Aorta (tissue), 5 donors: ENCODE results near the gene SYNE1. TPM values are rescaled to one million over a fixed set of nuclear protein-coding genes. Genes with fewer than 3 reads are reported as not detected.
"Not testable (repeated sequence)": the region's sequence is repeated elsewhere in the genome, so short reads cannot be mapped to it uniquely, and the experiment has no call there.

Source experiments
- ATAC-seq: fragments of 200-7000 bp; cut with Tn5 transposase; one replicate; pipeline ENCODE4 v1.9.1; 2022; ENCODE audit warnings: moderate library complexity; ENCODE audit not compliant: low FRiP score
- DNase-seq, 2 donors: peaks; one replicate each; pipeline ENCODE4 v3.0.0-alpha.2; 2020
- H3K27ac ChIP-seq, 2 donors: one replicate each; pipeline ENCODE4 v1.5.1; 2013; ENCODE audit warnings: low read length in 2 of 2, mild to moderate bottlenecking in 2 of 2, moderate library complexity in 2 of 2, control low read depth in 1 of 2, inconsistent platforms in 1 of 2, low read depth in 1 of 2
- H3K27me3 ChIP-seq, 2 donors: one replicate each; pipeline ENCODE4 v1.6.1; 2013; ENCODE audit warnings: control low read depth in 1 of 2, low read length in 1 of 2, mild to moderate bottlenecking in 1 of 2, moderate library complexity in 1 of 2; ENCODE audit not compliant: insufficient read depth in 2 of 2, control insufficient read depth in 1 of 2
- H3K36me3 ChIP-seq, 2 donors: one replicate each; pipeline ENCODE4 v1.6.1; 2013; ENCODE audit warnings: control low read depth in 1 of 2, low read length in 1 of 2, mild to moderate bottlenecking in 1 of 2; ENCODE audit not compliant: insufficient read depth in 2 of 2, control insufficient read depth in 1 of 2
- H3K4me1 ChIP-seq, 2 donors: one replicate each; pipeline ENCODE4 v1.6.1; 2013; ENCODE audit warnings: low read length in 2 of 2, control low read depth in 1 of 2, mild to moderate bottlenecking in 1 of 2, moderate library complexity in 1 of 2; ENCODE audit not compliant: insufficient read depth in 2 of 2, control insufficient read depth in 1 of 2
- H3K4me3 ChIP-seq, 2 donors: one replicate each; pipeline ENCODE4 v1.5.1; 2013; ENCODE audit warnings: low read length in 2 of 2, control low read depth in 1 of 2, mild to moderate bottlenecking in 1 of 2
- H3K9me3 ChIP-seq: one replicate; pipeline ENCODE4 v1.6.1; 2013; ENCODE audit warnings: mild to moderate bottlenecking, low read length; ENCODE audit not compliant: control insufficient read depth
- WGBS, 2 donors: extraction: QIAGEN DNeasy Blood & Tissue Kit; methylation state at CpG; one replicate each; pipeline ENCODE4 v1.1.7; 2013; 5-methylcytosine and 5-hydroxymethylcytosine counted together
- intact Hi-C, 2 donors: fragments of 100-400 bp; cut with DNase I; formaldehyde crosslinking; loops; one replicate each; pipeline versions ENCODE4 v1.14.2 to v1.15.0; 2022
- long read RNA-seq, 2 donors: library from polyadenylated mRNA; unstranded; transcript quantifications; one replicate each; pipeline ENCODE4 v2.0.0, GENCODE V29; 2020 to 2021
- polyA plus RNA-seq, 2 donors: library from polyadenylated mRNA; stranded (reverse); fragments of 200-250 nt; gene quantifications; one replicate each; pipeline ENCODE4 v1.2.3, GENCODE V29; 2013
- total RNA-seq, 2 donors: library from RNA; stranded (reverse); fragmentation: NEBNext Ultra II Directional; extraction: Animal tissue kit (Norgen Biotek cat#: 25700); gene quantifications; one replicate each; pipeline ENCODE4 v1.2.1, GENCODE V29; 2021
- donor health status: healthy with polysubstance abuse.
- donor health status: Bipolar disorder and iron deficiency.
- donor health status: DM: no; HTN: no; CAD: no.
- donor health status: DM: no; HTN: no; CAD: no.
- donor health status: DM: yes; HTN: yes; CAD: no.

The SYNE1 gene
- total RNA-seq (100 to 1,000 TPM; 324 to 356 TPM), polyA plus RNA-seq (100 to 1,000 TPM in 1 of 2 donors, 10 to 100 TPM in 1; 54.3 to 118 TPM)
- long read RNA-seq, donor 1, transcript SYNE1-214 (7 exons, 1,546 nt) = major isoform, 5 of 160 reads
- long read RNA-seq, donor 1, partial matches to known transcripts = 114 of 160 reads
- long read RNA-seq, donor 1, other reads (novel, unspliced or antisense) = 40 of 160 reads
- long read RNA-seq, donor 2, partial matches to known transcripts = 39 of 78 reads
- long read RNA-seq, donor 2, other reads (novel, unspliced or antisense) = 39 of 78 reads

- no peaks in the 10 kb centered on the region for H3K36me3 ChIP-seq
- intact Hi-C loops = loop anchor here in 1 of 2 donors (5.0 kb wide), 1 partner anchor 85 kb away; no protein-coding TSS in a partner anchor
These were observed at the start of gene SYNE1 for GRCh38 chr6:152637296-152638047. TSS of gene SYNE1 (minus strand) at chr6:152637362. CDS start at chr6:152628331, 9,031 bp downstream.

GRCh38 chr6:152685819-152686218, 48.7 kb upstream of the SYNE1 start:
- ATAC-seq = no peak
- WGBS, 2 donors = 91 to 92% methylated on average over 12 of the region's 12 CpGs
- H3K4me3 ChIP-seq = no peak overlapping the region
- H3K9me3 ChIP-seq = peaks cover 2% of the 10 kb centered on the region
- no peaks in the 10 kb centered on the region for H3K36me3 ChIP-seq
- intact Hi-C loops = no loop called here
- peaks cover 0 to 2% of the 10 kb centered on the region in 2 donors for H3K27me3 ChIP-seq
- no peak overlapping the region for H3K27ac ChIP-seq
- no peak for DNase-seq
- no peaks in the 10 kb centered on the region for H3K4me1 ChIP-seq

More at GRCh38 chr6:152637296-152638047, at the start of gene SYNE1:
- Histone ChIP-seq H3K27ac (no peak within 1 kb of the TSS), H3K4me1 (no peaks in the 10 kb centered on the region), H3K4me3 (peak within 1 kb of the TSS; percentile 56 to 61), H3K27me3 (no peaks in the 10 kb centered on the region), H3K9me3 (no peaks in the 10 kb centered on the region)
- 38 to 42% methylated on average over 16 of the region's 16 CpGs for WGBS, 2 donors
- ATAC-seq = no peak
- DNase-seq = no peak

- H3K4me3 ChIP-seq, H3K36me3 ChIP-seq, H3K4me1 ChIP-seq, intact Hi-C loops, ATAC-seq, H3K27ac ChIP-seq, H3K27me3 ChIP-seq, H3K9me3 ChIP-seq, DNase-seq: not testable (repeated sequence)
- WGBS, 2 donors = 25 to 33% methylated on average over 8 of the region's 8 CpGs
These were observed 45.8 kb upstream of the SYNE1 start for GRCh38 chr6:152682935-152683334.

GRCh38 chr6:152682141-152682540, 45.0 kb upstream of the SYNE1 start:
- no peaks in the 10 kb centered on the region for H3K4me1 ChIP-seq
- ATAC-seq (no peak), DNase-seq (no peak)
- no peak overlapping the region for H3K4me3 ChIP-seq
- H3K36me3 ChIP-seq = no peaks in the 10 kb centered on the region
- intact Hi-C loops = no loop called here
- H3K27me3 ChIP-seq = no peaks in the 10 kb centered on the region
- no peak overlapping the region for H3K27ac ChIP-seq
- no peaks in the 10 kb centered on the region for H3K9me3 ChIP-seq
- 76 to 77% methylated on average over 8 of the region's 8 CpGs for WGBS, 2 donors

GRCh38 chr6:152680879-152681517, 43.8 kb upstream of the SYNE1 start:
- no peak overlapping the region for H3K4me3 ChIP-seq
- H3K27ac ChIP-seq = no peak overlapping the region
- no peaks in the 10 kb centered on the region for H3K4me1 ChIP-seq
- intact Hi-C loops = no loop called here
- no peaks in the 10 kb centered on the region for H3K36me3 ChIP-seq
- WGBS, 2 donors = 12 to 18% methylated on average over 3 of the region's 3 CpGs
- H3K9me3 ChIP-seq = no peaks in the 10 kb centered on the region
- ATAC-seq = no peak
- H3K27me3 ChIP-seq = no peaks in the 10 kb centered on the region
- no peak for DNase-seq

GRCh38 chr6:152680151-152680550, 43.0 kb upstream of the SYNE1 start:
- ATAC-seq = no peak
- no peaks in the 10 kb centered on the region for H3K36me3 ChIP-seq
- intact Hi-C loops = no loop called here
- no peaks in the 10 kb centered on the region for H3K4me1 ChIP-seq
- no peak for DNase-seq
- H3K27me3 ChIP-seq = no peaks in the 10 kb centered on the region
- WGBS, 2 donors = 84 to 85% methylated on average over 1 of the region's 1 CpG
- no peak overlapping the region for H3K27ac ChIP-seq
- H3K9me3 ChIP-seq = no peaks in the 10 kb centered on the region
- no peak overlapping the region for H3K4me3 ChIP-seq

GRCh38 chr6:152673236-152673635, 36.1 kb upstream of the SYNE1 start:
- DNase-seq (no peak), ATAC-seq (no peak)
- no peaks in the 10 kb centered on the region for H3K4me1 ChIP-seq
- H3K27me3 ChIP-seq = no peaks in the 10 kb centered on the region
- H3K9me3 ChIP-seq = no peaks in the 10 kb centered on the region
- no peak overlapping the region for H3K4me3 ChIP-seq
- no peak overlapping the region for H3K27ac ChIP-seq
- no peaks in the 10 kb centered on the region for H3K36me3 ChIP-seq
- intact Hi-C loops = no loop called here

- no peaks in the 10 kb centered on the region for H3K4me1 ChIP-seq
- no peak for ATAC-seq
- intact Hi-C loops = no loop called here
- no peaks in the 10 kb centered on the region for H3K27me3 ChIP-seq
- H3K4me3 ChIP-seq = no peak overlapping the region
- H3K36me3 ChIP-seq = no peaks in the 10 kb centered on the region
- DNase-seq = no peak
- 54 to 66% methylated on average over 4 of the region's 4 CpGs for WGBS, 2 donors
- peaks cover 2% of the 10 kb centered on the region for H3K9me3 ChIP-seq
- H3K27ac ChIP-seq = no peak overlapping the region
These were observed 34.0 kb upstream of the SYNE1 start for GRCh38 chr6:152671171-152671570.
